H1 (cell line): ENCODE data around the gene LMAN2. TPM values are rescaled to one million over a fixed set of nuclear protein-coding genes. Genes with fewer than 3 reads are reported as not detected.

Experiments used
- ATF3 ChIP-seq: IDR thresholded peaks from 2 replicates; pipeline ENCODE4 v1.6.1; 2011; ENCODE audit warnings: low read depth, mild to moderate bottlenecking, low read length; ENCODE audit not compliant: insufficient read depth
- BACH1 ChIP-seq: IDR thresholded peaks from 2 replicates; pipeline ENCODE4 v1.6.1; 2012; ENCODE audit warnings: low read length, improper control_type of control experiment
- CTCF ChIP-seq, 3 experiments: IDR thresholded peaks; 1 replicate in 2 of 3; 2 replicates in 1 of 3; pipeline versions ENCODE4 v1.5.1 to v1.6.1; 2011; ENCODE audit warnings: low read length in 3 of 3, mild to moderate bottlenecking in 3 of 3, inconsistent platforms in 2 of 3, low read depth in 1 of 3, moderate library complexity in 1 of 3; ENCODE audit not compliant: insufficient read depth in 1 of 3; ENCODE audit errors: control extremely low read depth in 1 of 3
- EZH2 ChIP-seq: fragments of 200-600 bp; sonication (generic); IDR thresholded peaks from 2 replicates; pipeline ENCODE4 v1.7.1; 2012; ENCODE audit warnings: low read depth, mild to moderate bottlenecking, moderate library complexity, low read length, inconsistent platforms; ENCODE audit not compliant: severe bottlenecking
- HDAC6 ChIP-seq: IDR thresholded peaks from one replicate; pipeline ENCODE4 v1.7.1; 2012; ENCODE audit warnings: low read depth, mild to moderate bottlenecking, inconsistent platforms, low read length, moderate library complexity
- JUND ChIP-seq: IDR thresholded peaks from 2 replicates; pipeline ENCODE4 v1.6.1; 2011; ENCODE audit warnings: mild to moderate bottlenecking, improper control_type of control experiment, low read length
- KDM4A ChIP-seq: IDR thresholded peaks from one replicate; pipeline ENCODE4 v1.7.1; 2012; ENCODE audit warnings: low read depth, mild to moderate bottlenecking, moderate library complexity, low read length, inconsistent platforms; ENCODE audit not compliant: severe bottlenecking
- NRF1 ChIP-seq: IDR thresholded peaks from 2 replicates; pipeline ENCODE4 v1.6.1; 2011; ENCODE audit warnings: mild to moderate bottlenecking, low read depth, low read length, improper control_type of control experiment
- PHF8 ChIP-seq: fragments of 200-600 bp; sonication (generic); conservative IDR thresholded peaks from 2 replicates; pipeline ENCODE4 v1.7.1; 2012; ENCODE audit warnings: low read depth, mild to moderate bottlenecking, inconsistent platforms, low read length, moderate library complexity
- POU5F1 ChIP-seq: IDR thresholded peaks from 2 replicates; pipeline ENCODE4 v1.6.1; 2011; ENCODE audit warnings: low read depth, mild to moderate bottlenecking, low read length, moderate library complexity
- RAD21 ChIP-seq, 2 experiments: IDR thresholded peaks in 1 of 2; conservative IDR thresholded peaks in 1 of 2; 2 replicates each; pipeline ENCODE4 v1.6.1; 2011; ENCODE audit warnings: low read depth in 2 of 2, low read length in 2 of 2, improper control_type of control experiment in 1 of 2, inconsistent platforms in 1 of 2, mild to moderate bottlenecking in 1 of 2, moderate library complexity in 1 of 2
- RXRA ChIP-seq: IDR thresholded peaks from 2 replicates; pipeline ENCODE4 v1.6.1; 2011; ENCODE audit warnings: low read depth, mild to moderate bottlenecking, low read length, moderate library complexity; ENCODE audit not compliant: insufficient read depth
- SP1 ChIP-seq: IDR thresholded peaks from 2 replicates; pipeline ENCODE4 v1.6.1; 2011; ENCODE audit warnings: low read depth, low read length
- SP4 ChIP-seq: IDR thresholded peaks from 2 replicates; pipeline ENCODE4 v1.6.1; 2012; ENCODE audit warnings: low read length, inconsistent platforms
- TAF7 ChIP-seq: optimal IDR thresholded peaks from 2 replicates; pipeline ENCODE3; 2011; ENCODE audit warnings: low read depth, mild to moderate bottlenecking, inconsistent platforms, low read length, moderate library complexity, borderline replicate concordance
- TBP ChIP-seq: IDR thresholded peaks from 2 replicates; pipeline ENCODE4 v1.6.1; 2011; ENCODE audit warnings: low read depth, low read length, improper control_type of control experiment
- TCF12 ChIP-seq: IDR thresholded peaks from 2 replicates; pipeline ENCODE4 v1.6.1; 2011; ENCODE audit warnings: low read depth, mild to moderate bottlenecking, low read length
- polyA plus RNA-seq, 7 experiments: library from polyadenylated mRNA; depleted of rRNA in 3 of 7; stranded (reverse) in 5 of 7; unstranded in 2 of 7; fragments of >200 nt in 5 of 7; fragments of 200-250 nt in 2 of 7; gene quantifications; 1 replicate in 5 of 7; 2 replicates in 1 of 7; 4 replicates in 1 of 7; pipeline versions ENCODE4 v1.2.1 to v1.2.3, GENCODE V29; 2011 to 2013; ENCODE audit warnings: missing spikeins in 2 of 7, mixed read lengths in 2 of 7
- total RNA-seq: library from RNA; stranded (reverse); fragmentation: NEBNext Ultra II Directional; extraction: Animal tissue kit (Norgen Biotek cat#: 25700); gene quantifications from 2 replicates; pipeline ENCODE4 v1.2.1, GENCODE V29; 2021

Gene LMAN2
- total and polyA plus RNA-seq, 2 of the 8 experiments (the other 6 are each of a cell fraction or from before 2014, with no cell fraction given) = 116 to 225 TPM

GRCh38 chr5:177370488-177371119, 19.1 kb upstream of the LMAN2 start (continued):
- TF ChIP-seq TBP = peak; percentile 36; the same call in 1 of the 2 replicates
- TF ChIP-seq ATF3 = no peak
- TF ChIP-seq RXRA = 0 out of 2 replicates have a peak, but pooled peaks have one; percentile 24
- no peak for TF ChIP-seq NRF1
- peak in 2 of 3 experiments; percentile 79 to 98; a peak in 3 of 4 replicates for TF ChIP-seq CTCF (IDR thresholded peaks at IDR 0.05; ENCODE audit: control extremely low read depth in 1 of 3, insufficient read depth in 1 of 3, low read depth in 1 of 3, low read length in 3 of 3)
- TF ChIP-seq PHF8 = no peak
- no peak for TF ChIP-seq POU5F1
- peak; percentile 87 for TF ChIP-seq SP4
- no peak for TF ChIP-seq JUND
- no peak for TF ChIP-seq TCF12
- peak; percentile 27; the same call in 1 of the 2 replicates for TF ChIP-seq BACH1
- peak; percentile 66 to 75 for TF ChIP-seq RAD21 (IDR thresholded peaks at IDR 0.05 in 1 of 2, conservative IDR thresholded peaks at IDR 0.05 in 1 of 2; ENCODE audit: low read depth in 2 of 2, low read length in 2 of 2)
- TF ChIP-seq HDAC6 = no peak
- no peak for TF ChIP-seq EZH2
- TF ChIP-seq SP1 = peak; percentile 54; the same call in 1 of the 2 replicates
- TF ChIP-seq KDM4A = no peak
- TF ChIP-seq TAF7 = no peak
- TF ChIP-seq, all 59 proteins: peak for 13
